KMS-11 (cell line): ENCODE results near the gene MYH4.

ENCODE experiments used
- H2AFZ ChIP-seq: fragments of 200-600 bp; sonication (generic); 2 replicates; pipeline ENCODE4 v1.6.1; 2016; ENCODE audit warnings: antibody characterized with exemption, mixed run types, low read depth
- H3K27ac ChIP-seq: fragments of 200-600 bp; sonication (generic); 2 replicates; pipeline ENCODE4 v1.6.1; 2016; ENCODE audit warnings: mild to moderate bottlenecking, mixed run types
- H3K27me3 ChIP-seq: fragments of 200-600 bp; sonication (generic); 2 replicates; pipeline ENCODE4 v1.6.1; 2017; ENCODE audit warnings: mild to moderate bottlenecking, low read depth, mixed run types, moderate library complexity; ENCODE audit not compliant: insufficient read depth
- H3K36me3 ChIP-seq: fragments of 200-600 bp; sonication (generic); 2 replicates; pipeline ENCODE4 v1.6.1; 2017; ENCODE audit warnings: mild to moderate bottlenecking, mixed run types; ENCODE audit not compliant: insufficient read depth
- H3K4me1 ChIP-seq: fragments of 200-600 bp; sonication (generic); 2 replicates; pipeline ENCODE4 v1.6.1; 2016; ENCODE audit warnings: mild to moderate bottlenecking, low read depth, mixed run types; ENCODE audit not compliant: poor library complexity, severe bottlenecking
- H3K4me2 ChIP-seq: fragments of 200-600 bp; sonication (generic); 2 replicates; pipeline ENCODE4 v1.7.0; 2016; ENCODE audit warnings: mild to moderate bottlenecking, mixed run types
- H3K4me3 ChIP-seq: fragments of 200-600 bp; sonication (generic); IDR thresholded peaks from 2 replicates; pipeline ENCODE4 v1.6.1; 2017; ENCODE audit warnings: low read depth, low read length, mixed read lengths; ENCODE audit not compliant: insufficient read depth
- H3K79me2 ChIP-seq: fragments of 200-600 bp; sonication (generic); 2 replicates; pipeline ENCODE4 v1.6.1; 2016; ENCODE audit warnings: low read depth, mixed run types; ENCODE audit not compliant: insufficient read depth
- H3K9ac ChIP-seq: fragments of 200-600 bp; sonication (generic); 2 replicates; pipeline ENCODE4 v1.6.1; 2016; ENCODE audit warnings: mild to moderate bottlenecking, mixed run types
- H4K20me1 ChIP-seq: fragments of 200-600 bp; sonication (generic); 2 replicates; pipeline ENCODE4 v1.6.1; 2016; ENCODE audit warnings: mild to moderate bottlenecking, mixed run types; ENCODE audit not compliant: insufficient read depth
- CTCF ChIP-seq: fragments of 200-600 bp; sonication (generic); conservative IDR thresholded peaks from 2 replicates; pipeline ENCODE4 v1.6.1; 2017; ENCODE audit warnings: low read depth, mild to moderate bottlenecking, antibody characterized with exemption, low read length, moderate library complexity, mixed read lengths

The MYH4 gene

GRCh38 chr17:10428781-10429180 is 40.6 kb downstream of the MYH4 start:
- no peak for TF ChIP-seq CTCF

GRCh38 chr17:10421900-10422542 is 47.3 kb downstream of the MYH4 start, which contains the start of gene MYH8:
TSS of gene MYH8 (minus strand) at chr17:10421950. CDS start at chr17:10420227, 1,723 bp downstream.
- Histone ChIP-seq H3K27me3 (no peaks in the 10 kb centered on the region), H3K79me2 (no peaks in the 10 kb centered on the region), H3K4me1 (peaks cover 6% of the 10 kb centered on the region), H3K36me3 (no peaks in the 10 kb centered on the region), H4K20me1 (no peaks in the 10 kb centered on the region), H3K4me3 (no peak within 1 kb of the TSS), H3K27ac (no peak within 1 kb of the TSS), H3K9ac (no peak within 1 kb of the TSS), H2AFZ (no peak within 1 kb of the TSS), H3K4me2 (no peak within 1 kb of the TSS)
- TF ChIP-seq CTCF: no peak

More at GRCh38 chr17:10428781-10429180, 40.6 kb downstream of the MYH4 start:
- Histone ChIP-seq H3K4me1 (peaks cover 15% of the 10 kb centered on the region), H3K79me2 (no peaks in the 10 kb centered on the region), H2AFZ (no peak overlapping the region), H4K20me1 (no peaks in the 10 kb centered on the region), H3K4me2 (peak overlapping the region; percentile 63), H3K4me3 (no peak overlapping the region), H3K36me3 (no peaks in the 10 kb centered on the region), H3K9ac (no peak overlapping the region), H3K27ac (peak overlapping the region; percentile 40; the same call in 1 of the 2 replicates), H3K27me3 (no peaks in the 10 kb centered on the region)

- H4K20me1 ChIP-seq: no peaks in the 10 kb centered on the region
- no peak overlapping the region for H2AFZ ChIP-seq
- H3K36me3 ChIP-seq: no peaks in the 10 kb centered on the region
- H3K79me2 ChIP-seq: no peaks in the 10 kb centered on the region
- H3K27ac ChIP-seq: no peak overlapping the region
- peaks cover 6% of the 10 kb centered on the region for H3K4me1 ChIP-seq
- H3K4me3 ChIP-seq: no peak overlapping the region
- no peaks in the 10 kb centered on the region for H3K27me3 ChIP-seq
- no peak overlapping the region for H3K4me2 ChIP-seq
- no peak for TF ChIP-seq CTCF
- no peak overlapping the region for H3K9ac ChIP-seq
These were observed 48.1 kb downstream of the MYH4 start for GRCh38 chr17:10421211-10421610.

GRCh38 chr17:10420811-10421210 is 48.5 kb downstream of the MYH4 start:
- no peaks in the 10 kb centered on the region for H3K27me3 ChIP-seq
- no peaks in the 10 kb centered on the region for H3K79me2 ChIP-seq
- H3K4me1 ChIP-seq: peaks cover 6% of the 10 kb centered on the region
- H3K4me2 ChIP-seq: no peak overlapping the region
- H3K9ac ChIP-seq: no peak overlapping the region
- TF ChIP-seq CTCF: no peak
- H3K4me3 ChIP-seq: no peak overlapping the region
- no peak overlapping the region for H2AFZ ChIP-seq
- no peak overlapping the region for H3K27ac ChIP-seq
- H3K36me3 ChIP-seq: no peaks in the 10 kb centered on the region
- no peaks in the 10 kb centered on the region for H4K20me1 ChIP-seq
